OCI-M2 (cell line): ENCODE measurements around the gene AGO3.

ENCODE experiments used
- DNase-seq: peaks from one replicate; lab custom pipeline; 2025; ENCODE audit not compliant: unreplicated experiment; lab: John Stamatoyannopoulos, UW

AGO3 gene

GRCh38 chr1:36080801-36081200 lies 149.9 kb downstream of the AGO3 start:
- no peak for DNase-seq

- DNase-seq, result no peak
Observed at GRCh38 chr1:36081926-36082485, 151.1 kb downstream of the AGO3 start.

GRCh38 chr1:36083219-36083618 lies 152.3 kb downstream of the AGO3 start:
- no peak for DNase-seq

- no peak for DNase-seq
Observed at GRCh38 chr1:36083635-36084496, 153.0 kb downstream of the AGO3 start, which contains the start of gene TEKT2. TEKT2 (plus strand) TSS chr1:36084094; CDS start chr1:36084922, 828 bp downstream.

- DNase-seq, result no peak
Observed at GRCh38 chr1:36084497-36085115, 153.7 kb downstream of the AGO3 start.

- DNase-seq, result no peak
Observed at GRCh38 chr1:36085126-36085525, 154.2 kb downstream of the AGO3 start.

- no peak for DNase-seq
Observed at GRCh38 chr1:36085686-36086526, 155.0 kb downstream of the AGO3 start.

- no peak for DNase-seq
Observed at GRCh38 chr1:36086529-36087232, 155.8 kb downstream of the AGO3 start.

- no peak for DNase-seq
Observed at GRCh38 chr1:36087233-36088123, 156.6 kb downstream of the AGO3 start.

- no peak for DNase-seq
Observed at GRCh38 chr1:36088265-36088576, 157.3 kb downstream of the AGO3 start.

GRCh38 chr1:36088577-36089392 lies 157.9 kb downstream of the AGO3 start, which contains the start of gene ADPRS:
ADPRS (plus strand) TSS chr1:36088892; CDS start chr1:36088905, 13 bp downstream.
- peak; percentile 19 for DNase-seq

GRCh38 chr1:36089393-36090121 lies 158.7 kb downstream of the AGO3 start:
- no peak for DNase-seq

- no peak for DNase-seq
Observed at GRCh38 chr1:36091141-36091540, 160.2 kb downstream of the AGO3 start.

GRCh38 chr1:36091698-36092097 lies 160.8 kb downstream of the AGO3 start:
- DNase-seq, result no peak

GRCh38 chr1:36092166-36092797 lies 161.4 kb downstream of the AGO3 start:
- no peak for DNase-seq

- no peak for DNase-seq
Observed at GRCh38 chr1:36092798-36093185, 161.9 kb downstream of the AGO3 start.

- DNase-seq, result no peak
Observed at GRCh38 chr1:36093226-36093625, 162.3 kb downstream of the AGO3 start.

GRCh38 chr1:36093929-36094328 lies 163.0 kb downstream of the AGO3 start:
- DNase-seq, result no peak
